Spinal cord (tissue), 10 donors: ENCODE measurements around the gene ITIH1. TPM values are rescaled to one million over a fixed set of nuclear protein-coding genes. Genes with fewer than 3 reads are reported as not detected.

Experiments used
- DNase-seq, 6 donors: peaks; one replicate each; pipeline versions ENCODE4 v3.0.0 to v3.0.0-alpha.2; 2013 to 2015; ENCODE audit warnings: low spot score in 6 of 6, low read depth in 4 of 6
- H3K27ac ChIP-seq: one replicate; pipeline ENCODE4 v1.5.1; 2013; ENCODE audit warnings: low read depth, low read length, control low read depth
- H3K27me3 ChIP-seq: one replicate; pipeline ENCODE4 v1.6.1; 2013; ENCODE audit warnings: low read length; ENCODE audit not compliant: control insufficient read depth, insufficient read depth
- H3K36me3 ChIP-seq: one replicate; pipeline ENCODE4 v1.6.1; 2013; ENCODE audit warnings: low read length; ENCODE audit not compliant: control insufficient read depth, insufficient read depth
- H3K4me1 ChIP-seq: one replicate; pipeline ENCODE4 v1.6.1; 2013; ENCODE audit warnings: low read length; ENCODE audit not compliant: control insufficient read depth, insufficient read depth
- H3K4me3 ChIP-seq: one replicate; pipeline ENCODE4 v1.5.1; 2013; ENCODE audit warnings: low read depth, low read length, control low read depth
- H3K9me3 ChIP-seq: one replicate; pipeline ENCODE4 v1.6.1; 2013; ENCODE audit warnings: low read length; ENCODE audit not compliant: control insufficient read depth, insufficient read depth
- WGBS: methylation state at CpG from one replicate; pipeline ENCODE4 v1.1.5; 2013; ENCODE audit warnings: missing lambda C conversion rate; ENCODE audit not compliant: insufficient coverage; 5-methylcytosine and 5-hydroxymethylcytosine counted together
- polyA plus RNA-seq, 2 donors: library from polyadenylated mRNA; unstranded; fragments of 120-200 nt; gene quantifications; one replicate each; pipeline ENCODE4 v1.2.1, GENCODE V29; 2013; ENCODE audit not compliant: insufficient read length in 2 of 2
- total RNA-seq, 2 donors: library from RNA; depleted of rRNA in 1 of 2; stranded (reverse); fragments of 120-200 nt in 1 of 2; fragments of >200 nt in 1 of 2; gene quantifications; one replicate each; pipeline versions ENCODE4 v1.2.3 to v1.2.4, GENCODE V29; 2013 to 2014
- donor health status: healthy.

The ITIH1 gene
- total and polyA plus RNA-seq, 4 donors, result 0.15 to 0.44 TPM; not detected in 2

DNA sequence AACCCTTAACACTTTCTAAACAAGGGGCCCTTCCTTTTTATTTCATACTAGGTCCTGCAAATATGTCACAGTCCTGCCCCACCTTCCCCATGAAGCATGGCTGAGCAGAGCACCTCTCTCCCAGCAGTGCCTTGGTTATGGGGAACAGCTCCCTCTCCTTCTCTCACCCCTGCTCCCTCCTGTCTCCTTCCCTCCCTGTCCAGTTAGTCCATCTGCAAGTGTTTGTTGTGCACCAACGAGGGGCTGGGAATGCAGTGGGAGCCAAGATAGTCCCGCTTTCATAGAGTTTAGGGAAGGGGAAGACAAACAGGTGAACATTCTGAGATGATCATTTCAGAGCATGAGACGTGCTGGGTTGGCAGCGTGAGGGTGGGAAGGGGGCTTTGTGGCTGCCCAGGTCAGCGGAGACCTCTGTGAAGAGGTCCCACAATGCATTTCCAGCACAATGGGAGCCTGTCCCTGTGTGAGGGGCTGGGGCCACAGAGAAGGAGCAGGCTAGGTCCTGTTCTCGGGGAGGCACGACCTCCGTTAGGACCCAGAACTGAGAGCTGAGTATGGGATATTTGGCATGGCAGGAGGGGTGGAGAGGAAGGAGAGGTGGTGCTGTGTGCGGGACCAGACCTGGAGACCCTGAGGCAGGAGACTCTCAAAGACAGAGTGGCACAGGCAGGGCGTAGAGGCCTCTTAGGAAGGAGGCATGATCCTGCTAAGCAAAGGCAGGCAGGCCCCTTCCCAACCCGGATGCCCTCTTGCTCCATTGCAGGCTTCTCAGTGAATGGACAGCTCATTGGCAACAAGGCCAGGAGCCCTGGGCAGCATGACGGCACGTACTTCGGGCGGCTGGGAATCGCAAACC lies 11.7 kb downstream of the ITIH1 start:
- Histone ChIP-seq H3K27me3 (no peaks in the 10 kb centered on the region), H3K36me3 (no peaks in the 10 kb centered on the region), H3K4me1 (peaks cover 7% of the 10 kb centered on the region), H3K4me3 (no peak overlapping the region), H3K9me3 (no peaks in the 10 kb centered on the region), H3K27ac (no peak overlapping the region)
- no peak for DNase-seq
- WGBS, result 82% methylated on average over 16 of the region's 16 CpGs

DNA sequence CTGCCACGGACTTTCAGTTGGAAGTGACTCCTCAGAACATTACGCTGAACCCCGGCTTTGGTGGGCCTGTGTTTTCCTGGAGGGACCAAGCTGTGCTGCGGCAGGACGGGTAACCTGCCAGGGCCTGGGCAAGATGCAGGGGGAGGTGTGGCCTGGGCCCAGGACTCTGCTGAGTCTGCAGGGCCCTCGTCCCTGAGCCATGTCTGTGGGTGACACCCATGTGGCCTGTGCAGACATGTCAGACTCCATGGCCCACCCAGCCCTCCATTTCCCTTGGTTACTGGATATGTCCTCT lies 12.3 kb downstream of the ITIH1 start:
- WGBS, result 85% methylated on average over 6 of the region's 6 CpGs
- DNase-seq, result no peak

DNA sequence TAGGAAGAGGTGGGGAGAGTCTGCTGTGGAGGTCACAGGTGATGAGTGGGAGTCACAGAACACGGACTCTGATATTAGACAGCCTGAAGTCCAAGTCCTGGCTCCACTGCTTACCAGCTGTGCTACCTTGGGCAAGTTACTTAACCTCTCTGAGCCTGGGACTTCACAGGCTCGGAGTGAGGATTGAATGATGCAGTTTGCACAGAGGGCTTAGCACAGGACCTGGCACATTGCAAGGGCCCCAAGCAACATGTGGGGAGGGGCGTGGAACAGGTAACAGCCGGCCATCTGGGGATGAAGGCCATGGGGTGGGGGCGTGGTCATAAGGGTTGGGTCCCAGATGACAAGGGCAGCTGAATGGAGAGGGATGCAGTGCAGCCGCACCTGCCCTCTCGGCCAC lies 12.9 kb downstream of the ITIH1 start:
- Histone ChIP-seq H3K27ac (no peak overlapping the region), H3K27me3 (no peaks in the 10 kb centered on the region), H3K36me3 (no peaks in the 10 kb centered on the region), H3K4me1 (peaks cover 7% of the 10 kb centered on the region), H3K4me3 (no peak overlapping the region), H3K9me3 (no peaks in the 10 kb centered on the region)
- DNase-seq, result no peak
- WGBS, result 84% methylated on average over 7 of the region's 7 CpGs

More for the DNA sequence above, 12.3 kb downstream of the ITIH1 start:
- peaks cover 7% of the 10 kb centered on the region for H3K4me1 ChIP-seq
- H3K4me3 ChIP-seq, result no peak overlapping the region
- no peak overlapping the region for H3K27ac ChIP-seq
- H3K27me3 ChIP-seq, result no peaks in the 10 kb centered on the region
- H3K36me3 ChIP-seq, result no peaks in the 10 kb centered on the region
- H3K9me3 ChIP-seq, result no peaks in the 10 kb centered on the region

DNA sequence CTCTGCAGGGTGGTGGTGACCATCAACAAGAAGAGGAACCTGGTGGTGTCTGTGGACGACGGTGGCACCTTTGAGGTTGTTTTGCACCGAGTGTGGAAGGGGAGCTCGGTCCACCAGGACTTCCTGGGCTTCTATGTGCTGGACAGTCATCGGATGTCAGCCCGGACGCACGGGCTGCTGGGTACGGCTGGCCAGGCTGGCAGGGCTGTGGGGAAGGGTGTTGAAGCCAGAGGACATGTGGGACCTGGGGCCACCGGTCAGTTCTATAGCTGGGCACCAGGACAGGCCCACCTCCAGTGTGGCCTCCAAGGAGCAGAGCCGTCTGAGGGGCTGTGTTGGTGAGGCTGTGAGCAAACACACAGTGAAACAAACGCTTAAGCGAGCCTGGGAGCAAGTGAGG lies 13.3 kb downstream of the ITIH1 start:
- WGBS, result 93% methylated on average over 13 of the region's 13 CpGs
- H3K4me3 ChIP-seq, result no peak overlapping the region
- H3K27ac ChIP-seq, result no peak overlapping the region
- H3K27me3 ChIP-seq, result no peaks in the 10 kb centered on the region
- peaks cover 7% of the 10 kb centered on the region for H3K4me1 ChIP-seq
- no peaks in the 10 kb centered on the region for H3K36me3 ChIP-seq
- H3K9me3 ChIP-seq, result no peaks in the 10 kb centered on the region
- no peak for DNase-seq

DNA sequence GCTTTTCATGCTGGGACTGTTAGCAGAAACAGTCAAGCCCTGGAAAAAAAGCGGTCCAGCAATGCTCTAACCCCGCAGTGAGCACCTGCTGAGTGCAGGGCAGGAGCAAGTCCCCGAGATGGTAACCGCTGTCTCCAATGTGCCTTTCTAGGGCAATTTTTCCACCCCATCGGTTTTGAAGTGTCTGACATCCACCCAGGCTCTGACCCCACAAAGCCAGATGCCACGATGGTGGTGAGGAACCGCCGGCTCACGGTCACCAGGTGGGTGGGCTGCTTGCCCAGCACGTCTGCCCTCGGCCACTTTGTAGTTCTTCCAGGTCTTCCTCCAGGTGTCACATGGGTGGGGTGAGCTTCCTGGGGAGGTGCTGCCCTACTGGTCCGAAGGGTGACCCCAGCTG lies 14.0 kb downstream of the ITIH1 start:
- Histone ChIP-seq H3K27me3 (no peaks in the 10 kb centered on the region), H3K4me3 (no peak overlapping the region), H3K9me3 (no peaks in the 10 kb centered on the region), H3K36me3 (no peaks in the 10 kb centered on the region), H3K4me1 (peaks cover 7% of the 10 kb centered on the region), H3K27ac (no peak overlapping the region)
- DNase-seq, result no peak
- WGBS, result 54% methylated on average over 12 of the region's 12 CpGs

DNA sequence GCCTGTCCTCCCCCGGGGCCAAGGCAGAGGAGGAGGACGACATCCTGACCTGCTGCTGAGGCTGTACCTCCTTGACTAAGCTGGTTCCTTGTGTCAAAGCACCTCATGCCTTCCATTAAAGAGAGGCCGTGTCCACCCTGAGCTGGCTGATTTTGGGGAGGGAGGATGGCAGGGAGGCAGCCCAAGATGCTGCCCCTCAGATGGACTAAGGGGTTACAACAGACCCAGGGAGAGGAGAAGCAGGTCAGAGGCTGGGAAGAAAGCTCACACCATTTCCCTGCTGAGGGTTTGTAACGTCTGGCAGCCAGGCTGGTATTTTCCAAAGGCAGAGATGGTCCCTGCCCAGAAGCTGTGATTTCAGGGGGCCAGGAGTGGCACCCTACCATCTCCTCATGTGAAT lies 14.5 kb downstream of the ITIH1 start:
- no peaks in the 10 kb centered on the region for H3K27me3 ChIP-seq
- H3K36me3 ChIP-seq, result no peaks in the 10 kb centered on the region
- no peaks in the 10 kb centered on the region for H3K9me3 ChIP-seq
- peaks cover 7% of the 10 kb centered on the region for H3K4me1 ChIP-seq
- 87% methylated on average over 3 of the region's 4 CpGs for WGBS
- H3K27ac ChIP-seq, result no peak overlapping the region
- no peak overlapping the region for H3K4me3 ChIP-seq
- DNase-seq, result no peak

DNA sequence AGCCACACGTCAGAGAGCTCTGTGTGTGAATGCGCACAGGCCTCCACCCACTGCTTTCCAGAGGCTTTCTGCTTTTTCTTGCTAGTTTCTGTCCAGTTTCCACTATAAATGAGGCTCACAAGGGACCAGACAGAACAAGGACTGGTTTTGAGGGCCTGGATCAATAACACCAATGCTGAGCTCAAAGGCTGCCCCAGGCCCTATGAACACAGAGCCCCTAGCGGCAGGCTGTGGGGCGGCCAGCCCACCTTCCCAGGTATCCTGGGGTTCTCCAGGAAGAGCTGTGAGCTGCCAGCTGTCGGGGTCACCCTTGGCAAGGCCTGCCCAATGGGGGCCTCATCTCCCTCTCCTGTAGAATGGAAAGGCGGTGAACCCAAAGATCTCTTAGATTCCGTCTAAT lies 15.0 kb downstream of the ITIH1 start:
- H3K4me3 ChIP-seq, result no peak overlapping the region
- H3K27ac ChIP-seq, result no peak overlapping the region
- H3K4me1 ChIP-seq, result peaks cover 7% of the 10 kb centered on the region
- H3K27me3 ChIP-seq, result no peaks in the 10 kb centered on the region
- no peaks in the 10 kb centered on the region for H3K36me3 ChIP-seq
- 70% methylated on average over 6 of the region's 7 CpGs for WGBS
- no peaks in the 10 kb centered on the region for H3K9me3 ChIP-seq
- no peak for DNase-seq

DNA sequence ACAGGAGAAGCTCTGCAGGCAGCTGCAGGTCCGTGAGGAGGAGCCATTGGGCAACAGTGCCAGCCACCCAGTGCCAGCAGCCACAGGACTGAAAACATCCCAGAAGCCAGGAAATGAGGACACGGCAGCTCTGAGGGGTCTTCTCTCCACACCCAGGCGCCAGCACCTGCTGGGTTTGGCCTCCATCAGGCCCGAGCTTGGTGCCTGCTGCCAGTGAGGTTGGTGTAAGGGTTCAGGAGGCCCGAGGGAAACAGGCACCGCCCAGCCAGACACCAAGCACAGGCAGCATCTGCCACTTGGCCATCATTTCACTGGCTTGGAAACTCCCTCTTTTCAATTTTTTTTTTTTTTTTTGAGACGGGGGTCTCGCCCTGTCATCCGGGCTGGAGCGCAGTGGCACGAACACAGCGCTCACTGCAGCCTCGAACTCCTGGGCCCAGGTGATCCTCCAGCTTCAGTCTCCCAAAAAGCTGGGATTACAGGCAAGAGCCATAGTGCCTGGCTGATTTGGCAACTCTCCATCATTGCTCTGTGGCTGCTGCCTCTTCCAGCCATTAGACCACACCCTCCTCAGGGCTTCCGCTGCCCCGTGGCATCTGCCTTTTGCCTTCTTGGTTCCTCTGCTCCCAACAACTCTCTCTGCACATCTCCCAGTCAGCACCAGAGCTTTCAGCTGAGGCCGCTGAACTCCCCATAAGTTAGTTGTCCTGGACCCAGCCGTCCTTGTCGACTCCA lies 15.7 kb downstream of the ITIH1 start:
- Histone ChIP-seq H3K36me3 (no peaks in the 10 kb centered on the region), H3K4me1 (peaks cover 7% of the 10 kb centered on the region), H3K27me3 (no peaks in the 10 kb centered on the region), H3K9me3 (no peaks in the 10 kb centered on the region), H3K4me3 (no peak overlapping the region), H3K27ac (no peak overlapping the region)
- WGBS, result 87% methylated on average over 16 of the region's 18 CpGs
- peak in 1 of 6 donors; percentile 1 for DNase-seq

DNA sequence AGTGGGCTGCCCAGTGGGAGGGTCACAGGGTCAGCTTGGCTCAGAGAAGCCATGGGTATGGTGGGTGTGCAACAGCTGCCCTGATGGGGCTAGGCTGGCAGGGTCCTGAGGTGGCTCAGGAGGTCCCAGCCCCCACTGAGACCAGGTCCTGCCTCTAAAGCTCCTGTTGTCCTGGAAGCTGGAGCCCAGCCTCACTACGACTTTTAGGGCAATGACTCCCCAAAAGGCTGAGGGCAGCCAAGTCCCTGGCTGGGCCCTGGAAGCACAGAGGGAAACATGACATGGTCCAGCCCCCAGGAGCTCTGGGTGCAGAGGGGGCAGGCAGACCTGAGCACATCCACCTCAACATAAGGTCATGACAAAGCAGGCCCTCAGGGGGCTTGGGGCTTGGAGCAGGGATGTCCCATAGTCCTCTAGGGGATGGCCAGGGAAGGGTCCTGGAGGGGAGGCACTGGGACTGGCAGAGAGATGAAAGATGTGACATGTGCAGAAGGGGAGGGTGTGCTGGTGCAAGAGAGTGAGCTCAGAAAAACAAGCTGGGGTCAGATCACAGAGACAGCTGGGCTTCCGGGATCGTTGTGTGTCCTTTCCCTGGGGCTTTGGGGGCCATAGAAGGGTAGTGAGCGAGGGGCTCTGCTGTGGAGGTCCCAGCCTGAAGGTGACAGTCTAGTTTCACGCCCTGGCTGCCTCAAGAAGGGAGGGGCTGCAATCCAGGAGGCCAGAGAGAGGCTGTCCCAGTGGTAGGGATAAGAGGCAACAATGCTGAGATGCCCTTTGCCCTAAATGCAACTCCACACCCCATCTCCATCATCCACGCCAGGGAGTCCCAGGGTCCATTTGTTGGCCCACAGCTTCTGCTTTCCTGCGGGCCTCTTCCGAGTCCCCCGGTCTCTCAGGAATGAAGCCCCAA lies 16.6 kb downstream of the ITIH1 start:
- no peak for DNase-seq

More for the DNA sequence above, 16.6 kb downstream of the ITIH1 start:
- Histone ChIP-seq H3K9me3 (no peaks in the 10 kb centered on the region), H3K36me3 (no peaks in the 10 kb centered on the region), H3K4me3 (no peak overlapping the region), H3K27ac (no peak overlapping the region), H3K27me3 (no peaks in the 10 kb centered on the region), H3K4me1 (peaks cover 7% of the 10 kb centered on the region)
- 79% methylated on average over 9 of the region's 9 CpGs for WGBS
